ENCODE data around the gene GJD2. TPM values are rescaled to one million over a fixed set of nuclear protein-coding genes. Genes with fewer than 3 reads are reported as not detected.

GJD2 gene
- total RNA-seq, 1 experiment from 2014 or later: not detected

DNA sequence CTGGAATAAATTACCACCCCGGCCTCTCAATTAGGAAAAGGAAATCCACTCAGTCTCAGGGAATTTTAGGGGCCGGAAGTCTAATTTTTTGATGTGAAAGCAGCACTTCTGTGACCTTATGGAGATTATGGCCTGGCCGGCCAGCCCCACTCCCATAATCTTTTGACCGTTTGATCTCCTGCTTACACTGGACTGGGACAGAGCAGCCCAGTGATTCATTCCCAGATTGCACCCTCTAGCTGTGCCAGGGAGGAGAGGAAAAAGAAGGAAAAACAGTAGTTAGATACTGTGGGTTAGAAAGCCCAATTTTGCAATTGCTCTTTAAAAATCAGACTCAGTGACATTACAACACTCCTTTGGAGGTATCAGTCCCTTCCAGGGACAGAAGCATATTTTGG is 32.4 kb downstream of the GJD2 start:
- DNase-seq (ENCODE audit: low read depth, low spot score) (no peak), ATAC-seq (peak; percentile 63; the same call in 1 of the 2 replicates)
- Histone ChIP-seq H3K9me3 (ENCODE audit: control insufficient read depth, insufficient read depth, low read depth, low read length) (no peaks in the 10 kb centered on the region), H3K27me3 (ENCODE audit: control insufficient read depth, insufficient read depth, low read length) (peaks cover 7% of the 10 kb centered on the region), H3K27ac (ENCODE audit: low read length) (no peak overlapping the region), H3K4me3 (ENCODE audit: low read depth in 2 of 2, low read length in 2 of 2) (no peak overlapping the region; a peak in 1 of 4 replicates), H3K36me3 (ENCODE audit: control insufficient read depth, insufficient read depth, low read length) (no peaks in the 10 kb centered on the region), H3K4me1 (ENCODE audit: control insufficient read depth, insufficient read depth, low read length) (no peaks in the 10 kb centered on the region)
- no peak for TF ChIP-seq TCF7L2 (IDR thresholded peaks at IDR 0.05; ENCODE audit: low read depth, low read length)
- TF ChIP-seq, protein P1, sequence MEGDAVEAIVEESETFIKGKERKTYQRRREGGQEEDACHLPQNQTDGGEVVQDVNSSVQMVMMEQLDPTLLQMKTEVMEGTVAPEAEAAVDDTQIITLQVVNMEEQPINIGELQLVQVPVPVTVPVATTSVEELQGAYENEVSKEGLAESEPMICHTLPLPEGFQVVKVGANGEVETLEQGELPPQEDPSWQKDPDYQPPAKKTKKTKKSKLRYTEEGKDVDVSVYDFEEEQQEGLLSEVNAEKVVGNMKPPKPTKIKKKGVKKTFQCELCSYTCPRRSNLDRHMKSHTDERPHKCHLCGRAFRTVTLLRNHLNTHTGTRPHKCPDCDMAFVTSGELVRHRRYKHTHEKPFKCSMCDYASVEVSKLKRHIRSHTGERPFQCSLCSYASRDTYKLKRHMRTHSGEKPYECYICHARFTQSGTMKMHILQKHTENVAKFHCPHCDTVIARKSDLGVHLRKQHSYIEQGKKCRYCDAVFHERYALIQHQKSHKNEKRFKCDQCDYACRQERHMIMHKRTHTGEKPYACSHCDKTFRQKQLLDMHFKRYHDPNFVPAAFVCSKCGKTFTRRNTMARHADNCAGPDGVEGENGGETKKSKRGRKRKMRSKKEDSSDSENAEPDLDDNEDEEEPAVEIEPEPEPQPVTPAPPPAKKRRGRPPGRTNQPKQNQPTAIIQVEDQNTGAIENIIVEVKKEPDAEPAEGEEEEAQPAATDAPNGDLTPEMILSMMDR (IDR thresholded peaks at IDR 0.05): peak; percentile 18; the same call in 1 of the 2 replicates
- BruUV-seq (replicated peaks): no TSS peak
- in situ Hi-C loops (cut with HindIII; ENCODE audit: low pct_unique_long_range_greater_than_20kb, low sequenced_read_pairs): no loop called here
- ChIA-PET CTCF (no interaction called here), POLR2A (no interaction called here)
- intact Hi-C loops (cut with micrococcal nuclease; ENCODE audit: unreplicated experiment): no loop called here

DNA sequence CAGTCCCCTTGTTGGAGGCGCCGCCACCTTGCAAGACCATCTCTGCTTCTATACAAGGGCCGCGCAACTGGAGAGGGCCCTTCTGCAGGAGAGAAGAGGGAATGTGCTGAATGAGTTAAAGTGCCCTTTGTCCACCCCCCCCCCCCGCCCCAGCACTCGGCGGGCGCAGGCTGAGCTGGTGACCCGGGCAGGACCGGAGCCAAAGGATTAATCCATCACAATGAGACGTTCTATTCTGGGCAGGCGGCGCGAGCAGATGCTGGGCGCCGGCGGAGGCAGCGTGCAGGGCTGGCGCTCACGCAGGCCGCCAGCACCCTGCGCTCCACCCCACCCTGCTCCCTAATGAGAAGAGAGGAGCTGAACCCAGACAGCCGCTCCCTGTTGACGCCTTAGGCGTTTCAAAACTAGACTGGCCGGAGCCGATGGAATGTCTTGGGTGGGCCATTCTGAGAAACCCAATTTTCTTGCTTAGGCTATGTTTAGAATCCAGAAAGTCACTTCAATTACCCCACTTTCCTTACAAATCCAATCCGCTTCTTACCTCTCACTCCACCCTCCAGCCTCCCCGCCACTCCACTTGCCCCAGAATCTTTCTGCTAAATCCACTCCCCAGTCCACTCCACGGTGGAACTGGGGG is 32.9 kb downstream of the GJD2 start:
- ATAC-seq (peak; percentile 83), DNase-seq (ENCODE audit: low read depth, low spot score) (no peak)
- intact Hi-C loops (cut with micrococcal nuclease; ENCODE audit: unreplicated experiment): no loop called here
- Histone ChIP-seq H3K27ac (ENCODE audit: low read length) (no peak overlapping the region), H3K36me3 (ENCODE audit: control insufficient read depth, insufficient read depth, low read length) (no peaks in the 10 kb centered on the region), H3K9me3 (ENCODE audit: control insufficient read depth, insufficient read depth, low read depth, low read length) (no peaks in the 10 kb centered on the region), H3K4me3 (ENCODE audit: low read depth in 2 of 2, low read length in 2 of 2) (peak overlapping the region in 1 of 2 experiments; percentile 9; a peak in 3 of 4 replicates), H3K27me3 (ENCODE audit: control insufficient read depth, insufficient read depth, low read length) (peaks cover 9% of the 10 kb centered on the region), H3K4me1 (ENCODE audit: control insufficient read depth, insufficient read depth, low read length) (no peaks in the 10 kb centered on the region)
- TF ChIP-seq, protein P1 (IDR thresholded peaks at IDR 0.05): no peak
- TF ChIP-seq SIN3A (IDR thresholded peaks at IDR 0.05; ENCODE audit: borderline replicate concordance, insufficient read depth, low read depth, low read length) (no peak), POLR2AphosphoS5 (IDR thresholded peaks at IDR 0.05; ENCODE audit: low read depth, low read length) (no peak), TCF7L2 (IDR thresholded peaks at IDR 0.05; ENCODE audit: low read depth, low read length) (no peak)
- TF ChIP-seq, protein P2, sequence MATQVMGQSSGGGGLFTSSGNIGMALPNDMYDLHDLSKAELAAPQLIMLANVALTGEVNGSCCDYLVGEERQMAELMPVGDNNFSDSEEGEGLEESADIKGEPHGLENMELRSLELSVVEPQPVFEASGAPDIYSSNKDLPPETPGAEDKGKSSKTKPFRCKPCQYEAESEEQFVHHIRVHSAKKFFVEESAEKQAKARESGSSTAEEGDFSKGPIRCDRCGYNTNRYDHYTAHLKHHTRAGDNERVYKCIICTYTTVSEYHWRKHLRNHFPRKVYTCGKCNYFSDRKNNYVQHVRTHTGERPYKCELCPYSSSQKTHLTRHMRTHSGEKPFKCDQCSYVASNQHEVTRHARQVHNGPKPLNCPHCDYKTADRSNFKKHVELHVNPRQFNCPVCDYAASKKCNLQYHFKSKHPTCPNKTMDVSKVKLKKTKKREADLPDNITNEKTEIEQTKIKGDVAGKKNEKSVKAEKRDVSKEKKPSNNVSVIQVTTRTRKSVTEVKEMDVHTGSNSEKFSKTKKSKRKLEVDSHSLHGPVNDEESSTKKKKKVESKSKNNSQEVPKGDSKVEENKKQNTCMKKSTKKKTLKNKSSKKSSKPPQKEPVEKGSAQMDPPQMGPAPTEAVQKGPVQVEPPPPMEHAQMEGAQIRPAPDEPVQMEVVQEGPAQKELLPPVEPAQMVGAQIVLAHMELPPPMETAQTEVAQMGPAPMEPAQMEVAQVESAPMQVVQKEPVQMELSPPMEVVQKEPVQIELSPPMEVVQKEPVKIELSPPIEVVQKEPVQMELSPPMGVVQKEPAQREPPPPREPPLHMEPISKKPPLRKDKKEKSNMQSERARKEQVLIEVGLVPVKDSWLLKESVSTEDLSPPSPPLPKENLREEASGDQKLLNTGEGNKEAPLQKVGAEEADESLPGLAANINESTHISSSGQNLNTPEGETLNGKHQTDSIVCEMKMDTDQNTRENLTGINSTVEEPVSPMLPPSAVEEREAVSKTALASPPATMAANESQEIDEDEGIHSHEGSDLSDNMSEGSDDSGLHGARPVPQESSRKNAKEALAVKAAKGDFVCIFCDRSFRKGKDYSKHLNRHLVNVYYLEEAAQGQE (IDR thresholded peaks at IDR 0.05; ENCODE audit: insufficient read depth in 1 of 2, low read depth in 2 of 2, low read length in 1 of 2): no peak
- BruUV-seq (replicated peaks): no TSS peak
- ChIA-PET CTCF (no interaction called here), POLR2A (no interaction called here)
- in situ Hi-C loops (cut with HindIII; ENCODE audit: low pct_unique_long_range_greater_than_20kb, low sequenced_read_pairs): no loop called here

All from Panc1 (cell line).